PC-9 (cell line): ENCODE results near the gene CDYL2.

Experiments used
- EZH2 ChIP-seq: fragments of 200-600 bp; sonication (generic); IDR thresholded peaks from 2 replicates; pipeline ENCODE4 v1.8.0; 2017; ENCODE audit warnings: antibody characterized with exemption, low read depth
- TF ChIP-seq, protein P1 (sequence below): fragments of 200-600 bp; sonication (generic); conservative IDR thresholded peaks from 2 replicates; pipeline ENCODE4 v1.6.1; 2017; ENCODE audit warnings: mixed run types, antibody characterized with exemption, mild to moderate bottlenecking, moderate library complexity

DNA sequence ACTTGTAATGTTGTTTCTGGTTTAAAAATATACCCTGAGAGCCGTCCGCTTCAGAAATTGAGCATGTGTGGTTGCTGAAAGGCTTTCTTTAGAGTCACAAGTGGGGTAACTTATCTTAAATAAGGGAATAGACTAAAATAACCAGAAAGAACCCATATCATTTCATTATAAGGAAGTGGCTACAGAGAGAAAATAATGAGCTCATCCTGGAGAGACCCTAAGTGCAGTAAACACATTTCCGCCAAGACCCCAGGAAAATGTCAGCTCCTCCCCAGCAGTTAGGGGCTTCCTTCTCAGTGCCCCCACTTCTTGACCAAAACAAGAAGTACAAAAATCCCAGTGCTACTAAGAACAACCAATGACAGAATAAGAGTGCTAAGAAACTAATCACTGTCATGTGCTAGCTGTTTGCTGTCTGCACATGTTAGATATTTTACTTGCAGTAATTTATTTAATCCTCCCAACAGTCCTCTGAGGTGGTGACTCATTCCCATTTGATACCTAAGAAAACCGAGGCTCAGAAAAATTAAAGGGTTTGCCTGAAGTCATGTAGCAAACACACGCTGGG, 83.5 kb downstream of the CDYL2 start:
- TF ChIP-seq, protein P1, sequence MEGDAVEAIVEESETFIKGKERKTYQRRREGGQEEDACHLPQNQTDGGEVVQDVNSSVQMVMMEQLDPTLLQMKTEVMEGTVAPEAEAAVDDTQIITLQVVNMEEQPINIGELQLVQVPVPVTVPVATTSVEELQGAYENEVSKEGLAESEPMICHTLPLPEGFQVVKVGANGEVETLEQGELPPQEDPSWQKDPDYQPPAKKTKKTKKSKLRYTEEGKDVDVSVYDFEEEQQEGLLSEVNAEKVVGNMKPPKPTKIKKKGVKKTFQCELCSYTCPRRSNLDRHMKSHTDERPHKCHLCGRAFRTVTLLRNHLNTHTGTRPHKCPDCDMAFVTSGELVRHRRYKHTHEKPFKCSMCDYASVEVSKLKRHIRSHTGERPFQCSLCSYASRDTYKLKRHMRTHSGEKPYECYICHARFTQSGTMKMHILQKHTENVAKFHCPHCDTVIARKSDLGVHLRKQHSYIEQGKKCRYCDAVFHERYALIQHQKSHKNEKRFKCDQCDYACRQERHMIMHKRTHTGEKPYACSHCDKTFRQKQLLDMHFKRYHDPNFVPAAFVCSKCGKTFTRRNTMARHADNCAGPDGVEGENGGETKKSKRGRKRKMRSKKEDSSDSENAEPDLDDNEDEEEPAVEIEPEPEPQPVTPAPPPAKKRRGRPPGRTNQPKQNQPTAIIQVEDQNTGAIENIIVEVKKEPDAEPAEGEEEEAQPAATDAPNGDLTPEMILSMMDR = no peak
- TF ChIP-seq EZH2 = no peak
